ENCODE data around the gene HOXA2.

DNA sequence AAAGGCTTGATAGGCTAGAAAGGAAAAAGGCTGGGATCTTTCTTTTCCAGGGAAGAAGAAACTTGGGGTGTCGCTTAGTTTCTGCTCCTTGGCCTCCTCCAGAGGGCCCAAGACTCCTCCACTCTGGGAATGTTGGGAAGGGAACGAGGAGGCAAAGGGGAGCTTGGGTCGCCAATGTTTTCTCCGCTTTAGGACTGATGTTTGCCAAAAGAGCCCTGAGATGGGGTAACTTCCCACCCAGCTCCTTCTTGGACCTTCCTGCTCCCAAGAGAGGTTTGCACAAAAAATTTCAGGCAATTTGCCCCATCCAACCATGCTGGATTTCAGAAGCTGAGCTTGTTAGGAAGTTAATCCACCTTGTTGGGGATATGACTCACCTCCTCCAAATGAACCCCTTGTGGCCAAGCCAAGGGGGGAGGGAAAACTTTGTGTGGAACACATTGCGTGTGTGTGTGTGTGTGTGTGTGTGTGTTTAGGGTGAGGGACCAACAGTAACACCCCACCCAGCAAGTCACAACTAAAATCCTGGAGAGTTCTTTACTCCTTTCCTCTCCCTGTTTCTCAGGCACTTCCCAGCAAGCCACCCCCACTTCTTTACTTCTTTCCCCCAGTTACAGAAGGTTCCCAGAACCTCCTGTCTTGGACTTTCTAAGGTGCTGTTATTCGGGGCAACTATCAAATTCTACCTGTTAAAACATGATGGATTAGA lies 8.7 kb upstream of the HOXA2 start:
- TF ChIP-seq GATA3 (IDR thresholded peaks at IDR 0.05; ENCODE audit: low read depth, low read length) = no peak
- TF ChIP-seq GATA2 (IDR thresholded peaks at IDR 0.05; ENCODE audit: low read depth, low read length) = no peak
